T1000 (cell line): Measurements from ENCODE around the gene KRTAP10-2.
"Not testable (repeated sequence)": the region's sequence is repeated elsewhere in the genome, so short reads cannot be mapped to it uniquely, and the experiment has no call there.

Source experiments
- DNase-seq: peaks from one replicate; lab custom pipeline; 2025; ENCODE audit warnings: mixed read lengths; lab: John Stamatoyannopoulos, UW

KRTAP10-2 gene

DNA sequence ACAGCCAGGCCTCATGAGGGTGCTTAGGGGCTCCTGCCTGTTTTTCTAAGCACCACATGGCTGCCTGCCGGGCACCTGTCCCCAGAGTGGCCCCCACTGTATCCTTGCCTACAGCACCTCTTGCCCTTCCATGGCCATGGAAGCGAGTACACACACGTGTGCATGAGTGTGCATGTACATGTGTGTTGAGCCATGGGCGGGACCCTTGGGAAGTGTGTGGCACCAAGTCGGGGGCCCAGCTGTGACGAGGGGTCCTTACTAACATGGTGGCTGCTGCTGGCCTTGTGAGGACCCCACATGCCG lies 37.1 kb downstream of the KRTAP10-2 start:
- no peak for DNase-seq

DNA sequence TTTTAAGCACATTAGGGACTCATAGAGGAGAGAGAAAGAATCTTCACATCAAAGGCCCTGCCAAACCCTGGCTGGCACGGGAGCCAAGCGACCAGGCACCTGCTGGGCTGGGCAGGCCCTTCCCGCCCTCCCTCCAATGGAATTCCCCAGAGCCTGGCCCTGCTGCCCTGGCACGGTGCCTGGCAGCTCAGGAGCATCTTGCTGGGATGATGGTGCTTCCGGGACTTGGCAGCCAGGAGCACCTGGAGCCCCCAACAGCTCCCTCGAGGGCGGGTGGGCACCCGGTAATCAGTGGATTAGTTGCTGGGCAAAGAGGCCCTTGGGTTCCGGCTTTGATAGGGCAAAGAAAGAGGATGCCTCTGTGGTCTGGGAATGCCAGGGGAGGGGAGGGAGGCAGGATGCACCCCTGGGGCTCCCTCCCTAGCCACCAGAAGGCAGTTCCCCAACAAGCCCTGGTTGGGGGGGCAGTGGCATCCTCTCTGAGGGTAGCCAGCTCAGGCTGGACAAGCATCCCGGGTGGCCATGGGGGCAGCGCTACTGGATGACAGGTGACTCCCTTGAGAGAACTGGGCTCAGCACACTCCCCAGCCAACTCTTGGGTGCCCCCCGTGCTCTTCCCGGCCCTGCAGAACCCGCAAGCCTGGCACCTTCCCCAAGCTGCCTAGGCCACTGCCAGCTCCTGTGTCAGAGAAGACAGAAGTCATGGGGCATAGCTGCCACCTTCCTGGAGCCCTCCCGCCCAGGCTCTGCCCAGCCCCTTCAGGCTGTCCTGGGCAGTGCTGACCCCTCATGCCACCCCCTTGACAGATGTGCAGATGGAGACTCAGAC lies 37.7 kb downstream of the KRTAP10-2 start:
- DNase-seq = no peak

DNA sequence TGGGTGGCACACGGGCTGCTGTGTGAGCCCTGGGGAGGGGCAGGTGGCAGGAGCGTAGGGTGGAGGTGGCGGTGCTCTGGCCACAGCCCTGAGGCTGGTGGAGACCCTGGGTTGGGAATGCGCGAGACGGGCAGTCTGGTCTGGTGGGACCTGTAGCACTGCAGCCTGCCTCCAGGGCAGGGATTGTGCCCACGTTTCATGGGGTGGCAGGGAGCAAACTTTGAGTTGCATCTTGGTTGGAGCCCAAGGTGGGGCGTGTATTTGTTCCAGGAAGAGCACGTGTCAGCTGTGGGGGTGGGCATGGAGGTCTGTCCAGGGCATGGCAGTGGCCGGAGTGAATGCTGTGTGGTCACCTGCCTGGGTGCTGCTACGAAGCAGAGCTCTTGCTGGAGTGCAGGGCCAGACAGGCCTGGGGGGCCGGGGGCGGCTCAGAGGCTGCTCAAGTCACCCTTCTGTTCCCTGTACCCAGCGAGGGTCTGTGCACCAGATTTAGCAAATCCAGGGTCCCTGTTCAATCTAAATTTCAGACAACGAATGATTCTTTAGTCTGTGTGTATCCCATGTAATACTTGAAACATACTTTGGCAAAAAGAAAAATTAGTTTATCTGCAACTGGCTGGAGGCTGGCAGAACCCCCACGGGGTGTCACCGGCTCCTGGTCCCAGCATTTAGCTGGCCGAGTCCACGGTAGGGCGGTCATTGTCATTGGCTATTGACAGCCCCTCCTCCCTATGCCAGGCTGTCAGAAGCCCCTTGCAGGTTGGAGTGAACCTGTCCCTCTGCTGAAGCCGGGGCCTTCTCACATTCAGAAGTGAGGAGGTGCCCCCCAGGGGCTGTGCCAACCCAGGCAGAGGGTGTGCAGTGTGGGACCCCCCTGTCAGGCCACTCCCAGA lies 38.6 kb downstream of the KRTAP10-2 start:
- DNase-seq = no peak

DNA sequence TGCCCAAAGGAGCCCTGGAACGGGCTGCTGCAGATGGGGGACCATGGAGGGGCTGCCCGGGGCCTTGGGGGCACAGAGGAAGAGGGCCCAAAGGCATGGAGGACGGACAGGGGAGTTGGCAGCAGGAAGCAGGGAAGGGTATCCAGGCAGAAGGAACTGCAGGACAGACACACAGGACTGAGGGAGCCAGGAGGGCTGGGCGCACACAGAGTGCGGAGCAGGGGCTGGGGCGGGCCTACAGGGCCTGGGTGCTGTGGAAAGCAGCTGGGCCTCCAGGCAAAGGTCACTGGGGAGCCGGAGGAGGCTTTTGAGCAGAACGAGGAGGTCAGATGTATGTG lies 39.4 kb downstream of the KRTAP10-2 start:
- no peak for DNase-seq

DNA sequence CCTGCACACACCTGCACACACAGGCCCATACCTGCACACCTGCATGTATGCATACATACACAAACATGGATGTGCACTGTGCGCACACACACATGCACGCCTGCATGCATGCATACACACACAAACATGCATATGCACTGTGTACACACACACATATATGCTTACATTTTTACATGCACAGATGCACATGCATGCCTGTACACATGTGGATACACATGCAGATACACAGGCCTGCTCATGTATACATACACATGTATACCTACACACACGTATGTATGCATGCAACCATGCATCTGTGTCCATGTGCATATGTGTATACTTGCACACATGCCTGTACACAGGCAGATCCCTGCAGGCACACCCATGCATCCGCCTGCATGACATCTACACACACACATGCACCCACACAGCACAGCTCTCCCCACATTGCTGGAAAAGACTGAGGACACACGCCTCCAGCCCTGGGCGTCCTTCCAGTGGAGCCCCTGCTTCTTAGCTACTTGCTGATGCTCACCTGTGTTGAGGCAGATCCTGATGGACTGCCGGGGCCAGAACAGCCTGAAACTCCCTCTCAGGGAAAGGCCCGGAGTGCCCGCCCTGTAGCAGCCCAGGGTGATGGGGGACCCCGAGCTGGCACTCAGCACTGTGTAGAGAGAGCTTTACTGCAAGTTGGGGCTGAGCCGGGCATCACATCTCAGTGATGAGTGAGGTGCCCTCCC lies 39.9 kb downstream of the KRTAP10-2 start:
- no peak for DNase-seq

DNA sequence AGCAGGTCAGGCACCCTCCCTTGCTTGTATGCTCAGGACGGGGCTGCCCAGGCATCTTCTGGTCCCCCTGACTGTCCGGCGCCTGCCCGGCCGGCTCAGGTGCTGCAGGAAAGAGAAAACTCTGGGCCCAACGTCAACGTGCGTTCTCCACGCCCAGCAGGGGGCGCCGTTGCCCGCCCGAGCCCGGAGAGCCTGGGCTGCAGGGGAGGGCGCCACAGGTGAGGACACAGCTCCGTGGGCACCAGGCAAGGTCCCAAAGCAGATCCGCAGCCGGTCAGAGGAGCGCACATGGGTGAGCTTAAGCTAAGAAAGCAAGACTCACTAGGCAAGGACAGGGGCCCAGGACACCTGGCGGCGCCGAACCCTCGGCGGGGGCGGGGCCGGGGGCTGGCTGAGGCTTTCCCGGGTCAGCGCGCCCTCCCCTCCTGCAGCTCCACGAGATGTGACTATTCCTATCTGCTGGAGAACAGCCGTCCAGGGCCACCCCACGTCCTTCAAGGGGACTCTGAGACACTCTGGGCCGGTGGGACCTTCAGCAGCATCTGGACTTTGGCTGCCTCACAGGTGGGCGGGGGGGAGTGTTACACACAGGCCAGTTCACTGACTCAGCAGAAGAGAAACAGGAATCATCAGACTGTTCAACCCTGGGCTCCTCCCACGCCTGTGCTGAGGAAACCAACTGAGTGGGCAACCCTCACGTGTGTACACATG lies 40.6 kb downstream of the KRTAP10-2 start:
- DNase-seq = no peak

DNA sequence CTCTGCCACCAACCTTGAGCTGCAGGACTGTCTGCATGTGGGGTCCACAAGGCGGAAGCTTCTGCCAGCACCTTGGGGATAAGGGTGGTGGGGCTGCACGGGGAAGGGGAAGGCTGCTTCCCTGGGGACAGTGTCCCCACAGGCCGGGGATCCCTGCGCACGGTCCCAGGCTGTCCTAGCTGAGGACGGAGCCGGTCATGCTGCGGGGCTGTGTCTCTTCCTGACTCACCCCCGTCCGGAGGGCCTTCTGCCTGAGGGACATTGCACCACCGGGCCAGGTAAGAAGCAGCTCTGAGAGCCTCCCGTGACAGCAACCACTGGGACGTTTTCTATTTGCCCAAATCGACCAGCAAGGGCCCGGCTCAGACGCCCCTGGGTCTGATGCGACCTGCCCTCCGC lies 41.2 kb downstream of the KRTAP10-2 start:
- no peak for DNase-seq

DNA sequence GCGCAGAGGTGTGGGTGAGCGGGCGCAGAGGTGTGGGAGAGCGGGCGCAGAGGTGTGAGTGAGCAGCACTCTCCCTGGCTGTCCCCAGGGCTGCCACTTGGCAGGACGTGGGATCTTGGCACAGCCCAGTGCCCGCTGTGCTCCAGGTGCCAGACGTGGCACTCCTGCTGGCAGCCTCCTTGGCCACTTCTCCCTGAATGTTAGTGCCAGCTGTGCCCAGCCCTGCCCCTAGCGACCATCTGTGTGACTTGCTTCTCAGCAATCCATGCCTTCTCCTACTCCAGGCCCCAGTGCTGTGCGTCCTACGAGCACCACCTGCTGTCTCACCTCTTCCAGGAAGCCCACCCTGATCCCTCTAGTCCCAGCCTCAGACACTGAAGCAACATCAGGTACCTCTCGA lies 41.8 kb downstream of the KRTAP10-2 start:
- no peak for DNase-seq

DNA sequence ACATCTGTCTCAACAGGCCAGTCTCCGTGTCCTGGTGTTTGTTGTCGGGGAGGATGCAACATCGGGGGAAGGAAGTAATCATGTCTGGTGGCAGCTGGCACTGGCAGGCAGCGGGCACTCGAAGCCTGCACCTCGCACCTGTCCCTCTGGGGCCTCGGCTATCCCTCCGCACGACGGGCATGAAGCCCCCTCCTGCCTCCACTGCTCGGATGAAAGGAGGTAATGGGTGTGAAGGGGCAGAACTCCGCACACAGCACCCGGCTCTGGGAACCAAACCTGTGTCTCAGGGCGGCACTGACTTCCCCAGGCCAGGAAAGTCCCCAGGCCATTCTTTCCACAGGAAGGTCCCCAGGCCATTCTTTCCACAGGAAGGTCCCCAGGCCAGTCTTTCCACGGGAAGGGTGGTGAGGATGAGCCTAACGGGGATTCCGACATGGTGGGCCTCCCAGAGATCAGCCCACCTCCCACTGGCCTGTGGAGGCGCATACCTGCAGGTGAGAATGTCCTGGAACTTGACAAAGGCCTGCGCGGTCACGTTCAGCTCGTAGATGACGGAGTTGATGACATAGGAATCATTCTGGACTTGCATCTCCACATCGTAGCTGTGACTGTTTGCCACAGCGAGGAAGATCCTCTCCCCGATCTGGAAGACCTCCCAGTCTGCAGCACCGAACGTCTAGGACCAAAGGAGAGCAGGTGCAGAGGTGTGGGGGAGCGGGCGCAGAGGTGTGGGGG lies 42.4 kb downstream of the KRTAP10-2 start:
- DNase-seq = no peak

DNA sequence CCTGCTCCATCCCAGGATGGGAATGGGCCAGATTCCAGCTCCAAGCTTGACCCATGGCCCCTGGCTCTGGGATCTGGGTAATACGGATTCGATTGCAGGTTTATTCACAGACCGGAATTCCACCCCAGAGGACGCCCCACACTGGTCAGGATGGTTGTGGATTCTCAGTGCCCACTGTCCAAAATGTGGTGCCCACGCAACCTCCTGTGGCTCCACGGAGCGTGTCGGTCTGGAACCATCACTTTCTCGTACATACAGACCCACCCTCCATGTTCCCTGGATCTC lies 42.9 kb downstream of the KRTAP10-2 start:
- DNase-seq = no peak

DNA sequence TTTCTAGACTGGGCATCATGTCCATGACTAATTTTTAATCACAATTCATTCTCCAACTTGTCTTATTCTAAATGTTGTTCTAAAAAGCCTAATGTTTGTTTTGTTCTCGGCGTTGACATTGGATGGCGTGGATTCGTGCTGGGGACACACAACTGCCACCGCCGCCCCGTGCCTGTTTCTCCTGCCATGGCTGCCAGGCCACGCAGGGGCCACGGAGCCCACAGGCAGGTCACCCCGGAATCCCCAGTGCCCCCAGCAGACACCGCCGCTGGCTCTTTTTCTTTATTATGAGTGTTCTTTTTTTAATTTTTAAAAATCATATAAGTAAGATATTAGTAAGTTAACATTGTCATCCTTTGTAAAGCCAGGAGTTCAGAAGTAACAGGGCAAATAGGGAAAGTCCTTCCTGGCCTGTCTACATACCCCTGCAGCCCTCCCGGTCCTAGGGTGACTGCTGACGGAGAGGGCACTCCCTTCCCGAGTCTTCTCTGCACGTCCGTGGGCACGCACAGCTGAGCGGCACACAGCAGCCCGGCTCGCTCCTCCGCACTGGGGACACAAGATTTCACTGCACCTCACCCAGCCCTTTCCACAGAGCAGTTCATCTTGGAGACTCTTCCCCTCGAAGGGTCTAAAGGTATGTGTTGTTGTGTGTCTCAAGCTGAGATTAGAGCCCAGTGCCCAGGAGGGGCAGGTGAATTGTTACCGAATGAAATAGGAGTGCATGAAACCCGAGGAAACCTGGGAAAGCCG lies 43.5 kb downstream of the KRTAP10-2 start:
- DNase-seq = no peak

DNA sequence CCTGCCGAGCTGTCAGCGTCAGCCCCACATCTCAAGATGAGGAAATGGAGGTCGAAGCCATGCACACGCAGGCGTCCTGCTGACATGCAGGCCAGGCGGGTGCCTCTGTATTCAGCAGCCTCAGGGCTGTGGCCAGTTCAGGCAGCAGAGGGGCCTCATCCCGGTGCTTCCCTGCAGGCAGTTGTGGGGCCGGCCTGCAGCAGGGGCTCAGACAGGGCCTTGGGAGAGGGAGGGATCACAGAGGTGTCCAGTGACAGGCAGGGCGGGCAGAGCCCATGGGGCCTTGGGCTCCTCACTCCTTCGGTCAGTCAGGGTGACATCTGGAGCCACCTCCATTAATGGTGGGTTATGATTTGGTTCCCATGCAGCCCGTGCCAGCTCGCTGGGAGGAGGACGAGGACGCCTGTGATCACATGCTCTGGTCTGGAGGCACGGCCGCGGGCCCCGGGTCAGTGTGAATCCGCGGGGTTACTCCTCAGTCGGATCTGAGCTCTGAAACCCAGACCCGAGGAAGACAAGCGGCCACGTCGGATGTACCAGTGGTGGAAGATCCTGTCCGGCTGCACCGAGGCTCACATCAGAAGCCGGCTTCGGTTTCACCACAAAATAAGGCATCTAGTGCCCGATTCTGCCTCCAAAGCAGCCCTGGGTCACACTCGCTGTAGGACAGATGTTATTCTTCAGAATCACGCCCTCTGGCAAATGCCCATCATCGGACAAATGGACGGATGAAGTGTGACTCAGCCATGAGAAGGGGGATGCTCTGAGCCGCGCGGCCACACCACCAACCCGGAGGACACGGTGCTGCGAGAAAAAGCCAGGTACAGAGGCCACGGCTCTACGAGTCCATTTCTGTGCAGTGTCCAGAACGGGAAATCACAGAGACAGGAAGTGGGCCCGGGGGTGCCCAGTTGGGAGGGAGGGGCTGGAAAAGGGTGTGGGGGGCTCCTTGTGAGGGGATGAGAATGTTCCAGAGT lies 44.7 kb downstream of the KRTAP10-2 start:
- DNase-seq = no peak

DNA sequence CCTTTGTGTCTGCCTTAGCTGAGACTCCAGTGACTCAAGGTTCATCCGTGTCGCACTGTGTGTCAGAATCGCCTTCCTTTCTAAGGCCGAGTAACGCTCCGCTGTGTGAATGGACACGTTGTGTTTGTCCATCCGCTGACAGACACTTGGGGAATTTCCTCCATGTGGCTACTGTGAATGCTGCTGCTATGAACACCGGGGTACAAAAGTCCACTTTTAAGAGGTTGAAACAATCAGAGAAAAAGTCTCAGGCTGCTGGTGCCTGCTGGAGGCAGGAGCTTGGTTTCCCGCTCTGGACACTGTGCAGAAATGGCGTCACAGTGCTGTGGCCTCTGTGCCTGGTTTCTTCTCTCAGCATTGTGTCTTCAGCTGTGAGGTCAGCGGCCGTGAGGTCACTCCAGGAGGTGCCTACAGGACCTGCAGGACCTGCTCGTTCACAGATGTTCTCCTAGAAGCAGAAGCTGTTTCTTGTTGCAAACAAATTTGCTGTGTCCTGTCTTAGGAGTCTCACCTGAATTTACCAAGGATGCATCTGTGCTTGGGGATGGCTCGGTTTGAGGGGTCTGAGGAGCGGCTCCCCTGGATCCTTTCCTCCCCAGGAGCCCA lies 45.5 kb downstream of the KRTAP10-2 start:
- DNase-seq = no peak

DNA sequence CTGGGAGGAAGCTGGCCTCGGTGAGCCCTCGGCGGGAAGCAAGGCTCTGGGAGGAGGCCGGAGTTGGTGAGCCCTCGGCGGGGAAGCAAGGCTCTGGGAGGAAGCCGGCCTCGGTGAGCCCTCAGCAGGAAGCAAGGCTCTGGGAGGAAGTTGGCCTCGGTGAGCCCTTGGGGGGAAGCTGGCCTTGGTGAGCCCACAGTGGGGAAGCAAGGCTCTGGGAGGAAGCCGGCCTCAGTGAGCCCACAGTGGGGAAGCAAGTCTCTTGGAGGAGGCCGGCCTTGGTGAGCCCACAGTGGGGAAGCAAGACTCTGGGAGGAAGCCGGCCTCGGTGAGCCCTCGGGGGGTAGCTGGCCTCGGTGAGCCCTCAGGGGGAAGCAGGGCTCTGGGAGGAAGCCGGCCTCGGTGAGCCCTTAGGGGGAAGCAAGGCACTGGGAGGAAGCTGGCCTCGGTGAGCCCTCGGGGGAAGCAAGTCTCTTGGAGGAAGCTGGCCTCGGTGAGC lies 47.4 kb downstream of the KRTAP10-2 start:
- no peak for DNase-seq

DNA sequence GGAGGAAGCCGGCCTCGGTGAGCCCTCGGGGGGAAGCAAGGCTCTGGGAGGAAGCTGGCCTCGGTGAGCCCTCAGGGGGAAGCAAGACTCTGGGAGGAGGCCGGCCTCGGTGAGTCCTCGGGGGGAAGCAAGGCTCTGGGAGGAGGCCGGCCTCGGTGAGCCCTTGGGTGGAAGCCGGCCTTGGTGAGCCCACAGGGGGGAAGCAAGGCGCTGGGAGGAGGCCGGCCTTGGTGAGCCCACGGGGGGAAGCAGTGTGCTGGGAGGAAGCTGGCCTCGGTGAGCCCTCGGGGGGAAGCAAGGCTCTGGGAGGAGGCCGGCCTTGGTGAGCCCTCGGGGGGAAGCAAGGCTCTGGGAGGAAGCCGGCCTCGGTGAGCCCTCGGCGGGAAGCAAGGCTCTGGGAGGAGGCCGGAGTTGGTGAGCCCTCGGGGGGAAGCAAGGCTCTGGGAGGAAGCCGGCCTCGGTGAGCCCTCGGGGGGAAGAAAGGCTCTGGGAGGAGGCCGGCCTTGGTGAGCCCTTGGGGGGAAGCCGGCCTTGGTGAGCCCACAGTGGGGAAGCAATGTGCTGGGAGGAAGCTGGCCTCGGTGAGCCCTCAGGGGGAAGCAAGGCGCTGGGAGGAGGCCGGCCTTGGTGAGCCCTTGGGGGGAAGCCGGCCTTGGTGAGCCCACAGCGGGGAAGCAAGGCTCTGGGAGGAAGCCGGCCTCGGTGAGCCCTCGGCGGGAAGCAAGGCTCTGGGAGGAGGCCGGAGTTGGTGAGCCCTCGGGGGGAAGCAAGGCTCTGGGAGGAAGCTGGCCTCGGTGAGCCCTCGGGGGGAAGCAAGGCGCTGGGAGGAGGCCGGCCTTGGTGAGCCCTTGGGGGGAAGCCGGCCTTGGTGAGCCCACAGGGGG lies 48.1 kb downstream of the KRTAP10-2 start:
- DNase-seq = not testable (repeated sequence)

DNA sequence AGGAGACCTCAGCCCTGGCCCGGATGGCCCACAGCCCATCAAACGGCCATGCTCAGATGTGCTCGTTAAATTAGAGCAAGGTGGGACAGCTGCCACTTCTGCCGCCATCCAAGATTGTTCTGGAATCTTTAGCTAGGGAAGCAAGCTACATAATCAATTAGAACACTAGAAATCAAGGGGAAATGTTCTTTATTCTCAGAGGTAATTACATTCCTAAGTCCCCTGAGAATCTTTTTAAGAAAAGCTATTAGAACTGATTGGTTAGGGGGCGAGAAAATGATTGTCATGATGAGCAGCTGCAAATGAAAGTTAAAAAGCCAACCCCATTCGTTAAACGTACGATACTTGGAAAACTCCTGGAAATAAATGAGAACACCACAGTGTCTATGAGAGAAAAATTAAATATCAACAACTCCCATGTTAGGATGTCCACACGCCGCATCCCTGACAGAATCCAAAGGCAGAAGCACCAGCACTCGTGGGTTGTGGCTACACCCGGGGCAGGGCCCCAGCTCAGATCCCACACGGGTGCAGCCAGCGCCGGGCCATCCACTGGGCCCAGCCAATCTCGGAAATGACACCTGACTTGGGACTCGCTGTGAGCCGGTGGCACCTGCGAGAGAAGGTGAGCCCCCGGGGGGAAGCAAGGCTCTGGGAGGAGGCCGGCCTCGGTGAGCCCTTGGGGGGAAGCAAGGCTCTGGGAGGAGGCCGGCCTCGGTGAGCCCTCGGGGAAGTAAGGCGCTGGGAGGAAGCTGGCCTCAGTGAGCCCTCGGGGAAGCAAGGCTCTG lies 48.9 kb downstream of the KRTAP10-2 start:
- DNase-seq = no peak
